ENCODE data around the gene GUCA1A.
"Not testable (repeated sequence)": the region's sequence is repeated elsewhere in the genome, so short reads cannot be mapped to it uniquely, and the experiment has no call there.

GUCA1A gene

DNA sequence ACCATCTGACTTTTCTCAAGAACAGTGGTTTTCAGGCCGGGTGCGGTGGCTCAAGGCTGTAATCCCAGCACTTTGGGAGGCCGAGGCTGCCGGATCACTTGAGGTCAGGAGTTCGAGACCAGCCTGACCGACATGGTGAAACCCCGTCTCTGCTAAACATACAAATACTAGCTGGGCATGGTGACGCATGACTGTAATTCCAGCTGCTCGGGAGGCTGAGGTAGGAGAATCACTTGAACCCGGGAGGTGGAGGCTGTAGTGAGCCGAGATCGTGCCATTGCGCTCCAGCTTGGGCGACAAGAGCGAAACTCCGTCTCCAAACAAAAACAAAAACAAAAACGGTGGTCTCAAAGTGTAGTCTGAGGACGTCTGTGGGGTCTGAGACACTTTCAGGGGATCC, 43.3 kb downstream of the GUCA1A start:
- DNase-seq: not testable (repeated sequence)

DNA sequence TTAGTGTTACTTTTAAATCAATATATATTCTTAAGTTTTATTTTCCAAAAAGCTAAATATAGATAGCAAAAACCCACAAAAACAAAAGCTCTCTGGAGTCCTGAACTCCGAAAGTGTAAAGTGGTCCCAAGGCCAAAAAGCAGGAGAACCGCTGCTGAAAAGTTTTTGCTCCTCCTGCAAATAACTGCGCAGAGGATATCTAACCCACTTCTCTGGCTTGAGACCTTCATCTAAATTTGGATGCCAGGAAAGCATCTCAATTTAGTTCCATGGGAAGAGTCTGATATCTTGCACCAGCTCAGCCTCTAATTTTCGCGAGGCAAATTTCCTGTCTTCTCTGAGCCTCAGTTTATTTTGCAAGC, 44.0 kb downstream of the GUCA1A start:
- no peak for DNase-seq

DNA sequence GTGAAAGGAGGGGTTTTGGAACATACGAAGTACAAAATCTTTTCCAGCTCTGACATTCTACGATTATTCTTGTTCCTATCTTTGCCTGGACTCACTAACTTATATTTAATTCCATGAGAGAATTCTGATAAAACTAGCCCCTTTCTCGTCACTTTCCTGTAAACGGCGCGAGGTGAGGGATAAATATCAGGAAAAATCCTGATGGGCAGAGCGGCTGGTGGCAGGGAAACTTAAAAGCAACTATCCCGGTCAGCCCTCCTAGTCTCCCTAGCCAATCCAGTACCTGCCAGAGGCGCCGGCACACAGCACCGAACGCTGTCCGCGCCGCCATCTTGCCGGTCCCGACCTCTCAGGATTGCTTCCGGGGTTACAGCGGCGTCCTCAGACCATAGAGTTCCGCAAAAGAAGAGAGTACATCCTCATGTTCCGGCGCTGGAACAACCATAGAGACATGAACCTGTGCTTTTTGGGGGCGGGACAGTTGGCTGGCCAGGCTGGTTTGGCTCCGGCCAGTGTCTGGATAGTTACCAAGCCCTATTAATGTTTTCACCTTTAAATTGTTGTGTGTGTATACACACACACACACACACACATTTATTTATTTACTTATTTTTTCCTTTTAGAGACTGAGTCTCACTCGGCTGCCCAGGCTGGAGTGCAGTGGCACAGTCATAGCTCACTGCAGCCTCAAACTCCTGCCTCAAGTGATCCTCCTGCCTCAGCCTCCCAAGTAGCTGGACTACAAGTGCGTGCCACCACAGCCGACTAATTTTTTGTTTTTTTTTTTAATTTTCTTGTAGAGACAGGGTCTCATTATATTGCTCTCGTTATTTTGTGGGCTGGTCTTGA, 44.6 kb downstream of the GUCA1A start, which contains the start of gene MRPS10:
TSS of gene MRPS10 (minus strand) at position 343 of the 849 bp plus-strand sequence. CDS start at position 331, 12 bp downstream.
- peak; percentile 93 to 94 for DNase-seq

DNA sequence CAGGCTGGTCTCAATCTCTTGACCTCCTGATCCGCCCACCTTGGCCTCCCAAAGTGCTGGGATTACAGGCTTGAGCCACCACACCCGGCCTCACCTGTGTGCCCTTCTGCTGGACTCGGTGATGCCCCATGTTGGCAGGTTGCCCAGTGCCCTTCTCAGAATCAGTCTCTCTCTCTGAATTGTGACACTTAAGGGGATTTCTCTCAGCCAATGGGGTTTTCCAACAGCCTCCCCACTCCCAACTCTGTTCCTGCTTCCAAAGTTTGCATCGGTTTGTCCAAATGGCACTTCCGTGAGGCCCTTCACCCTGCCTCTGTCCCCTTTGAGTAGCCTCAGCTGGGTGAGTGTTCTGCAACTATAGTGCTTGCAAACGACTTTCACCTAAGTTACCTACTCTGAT, 47.6 kb downstream of the GUCA1A start:
- no peak for DNase-seq

DNA sequence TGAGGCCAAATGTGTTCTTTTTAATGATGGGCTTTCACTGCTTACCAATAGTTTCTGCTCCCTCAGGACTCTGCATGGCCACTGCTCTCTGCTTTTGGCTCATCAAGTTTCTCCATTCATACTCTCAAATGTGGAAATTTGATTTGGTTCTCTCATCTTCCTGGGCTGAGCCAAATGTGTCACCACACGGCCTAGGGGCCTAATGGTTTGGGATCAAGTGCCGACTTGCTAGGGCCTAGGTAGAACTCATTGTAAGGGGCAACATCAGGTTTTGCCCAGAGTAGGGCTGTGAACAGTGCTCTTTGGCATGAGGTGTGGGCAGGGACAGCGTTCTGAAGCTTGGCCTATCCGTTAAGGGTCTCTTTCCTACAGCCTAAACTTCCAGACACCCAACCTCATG, 48.4 kb downstream of the GUCA1A start:
- no peak for DNase-seq

DNA sequence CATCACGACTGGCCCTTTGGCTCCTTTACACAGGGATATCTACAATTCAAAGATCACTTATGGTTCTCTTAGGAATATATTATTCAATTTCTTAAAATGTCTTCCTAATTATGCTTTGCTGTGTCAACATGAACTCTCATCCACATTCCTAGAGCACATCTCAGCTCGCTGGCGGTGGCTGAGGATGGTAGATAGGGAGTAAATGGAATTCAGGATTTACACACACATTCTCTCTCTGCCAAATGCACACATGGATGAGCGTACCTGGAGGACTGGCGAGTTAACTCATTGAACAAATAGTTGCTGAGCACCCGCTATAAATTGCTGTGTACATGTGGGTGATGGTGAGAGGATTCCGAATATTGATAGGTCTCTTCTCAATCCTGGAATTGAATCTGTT, 49.3 kb downstream of the GUCA1A start:
- DNase-seq: no peak

DNA sequence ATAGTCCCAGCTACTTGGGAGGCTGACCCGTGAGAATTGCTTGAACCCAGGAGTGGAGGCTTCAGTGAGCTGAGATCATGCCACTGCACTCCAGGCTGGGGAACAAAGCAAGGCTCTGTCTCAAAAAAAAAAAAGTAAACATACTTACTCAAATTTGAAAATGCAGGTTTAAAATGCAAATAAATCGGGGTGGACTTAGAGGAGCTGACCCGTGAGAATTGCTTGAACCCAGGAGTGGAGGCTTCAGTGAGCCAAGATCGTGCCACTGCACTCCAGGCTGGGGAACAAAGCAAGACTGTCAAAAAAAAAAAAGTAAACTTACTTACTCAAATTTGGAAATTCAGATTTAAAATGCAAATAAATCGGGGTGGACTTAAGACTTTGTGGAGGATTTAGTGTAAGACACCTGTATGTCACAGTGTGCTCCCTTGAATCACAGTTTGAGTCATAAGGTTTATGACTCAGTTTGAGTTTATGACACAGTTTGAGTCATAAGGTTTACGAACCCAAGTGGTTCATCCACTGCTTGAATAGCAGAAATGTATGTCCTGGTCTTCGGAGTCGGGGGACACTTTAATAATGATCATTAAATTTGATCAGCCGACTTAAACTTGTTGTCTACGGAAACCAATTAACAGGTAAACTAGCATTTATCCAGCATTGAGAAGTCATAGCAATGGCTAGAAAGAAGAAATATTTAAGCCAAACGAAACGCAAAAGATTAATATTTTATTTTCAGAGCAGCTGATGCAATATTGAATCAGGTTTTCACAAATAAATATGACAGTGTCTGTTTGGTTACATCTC, 51.3 kb downstream of the GUCA1A start:
- no peak for DNase-seq

DNA sequence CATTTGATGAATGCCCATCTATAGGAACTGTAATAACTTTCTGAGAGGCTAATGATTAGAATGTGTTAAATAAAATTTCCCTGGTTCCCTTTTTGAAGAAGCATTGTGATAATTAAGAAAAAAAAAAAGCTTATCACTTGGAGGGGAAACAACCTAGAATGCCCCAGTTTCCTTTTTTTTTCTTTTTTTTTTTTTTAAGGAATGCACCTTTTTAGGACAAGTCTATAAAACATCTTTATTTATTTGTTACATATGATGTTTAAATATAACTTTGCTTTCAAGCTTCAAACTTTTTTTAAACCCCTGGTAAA, 51.8 kb downstream of the GUCA1A start:
- no peak for DNase-seq

DNA sequence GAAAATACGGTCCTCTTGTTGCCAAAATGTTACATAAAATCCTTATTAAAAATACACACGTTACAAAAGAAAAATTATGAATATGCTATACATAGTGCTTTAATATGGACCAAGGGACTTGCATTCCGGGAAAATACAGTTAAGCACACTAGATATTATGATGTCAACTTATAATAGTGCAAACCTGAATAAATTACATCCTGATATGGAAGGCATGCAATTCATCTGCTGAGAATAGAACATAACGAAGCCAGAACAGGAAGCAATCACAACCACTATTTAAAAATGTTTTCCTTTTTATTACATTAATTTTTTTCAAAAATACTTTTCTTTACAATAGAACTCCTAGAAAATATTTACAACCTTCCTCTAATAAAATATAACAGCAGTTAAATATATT, 52.3 kb downstream of the GUCA1A start:
- no peak for DNase-seq

DNA sequence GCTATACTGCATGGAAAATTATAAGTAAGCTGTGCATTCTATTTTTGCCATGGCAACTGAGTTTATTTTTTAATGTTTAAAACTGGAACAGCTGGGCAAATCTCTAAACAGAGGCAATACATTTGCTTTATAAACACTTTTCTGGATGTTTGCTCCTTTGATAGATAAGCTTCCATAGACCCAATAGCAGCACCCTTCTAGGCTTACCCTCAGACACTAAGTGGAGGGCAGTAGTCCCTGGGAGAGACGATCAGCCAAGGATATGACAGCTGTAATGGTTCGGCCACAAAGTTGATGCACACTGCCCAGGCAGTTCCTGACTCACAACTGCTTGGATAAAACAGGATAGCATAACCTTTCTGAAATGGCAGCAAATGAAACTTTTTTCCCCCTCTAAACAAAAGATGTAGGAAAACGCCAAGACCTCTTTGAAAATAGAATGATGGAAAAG, 53.0 kb downstream of the GUCA1A start:
- DNase-seq: no peak

DNA sequence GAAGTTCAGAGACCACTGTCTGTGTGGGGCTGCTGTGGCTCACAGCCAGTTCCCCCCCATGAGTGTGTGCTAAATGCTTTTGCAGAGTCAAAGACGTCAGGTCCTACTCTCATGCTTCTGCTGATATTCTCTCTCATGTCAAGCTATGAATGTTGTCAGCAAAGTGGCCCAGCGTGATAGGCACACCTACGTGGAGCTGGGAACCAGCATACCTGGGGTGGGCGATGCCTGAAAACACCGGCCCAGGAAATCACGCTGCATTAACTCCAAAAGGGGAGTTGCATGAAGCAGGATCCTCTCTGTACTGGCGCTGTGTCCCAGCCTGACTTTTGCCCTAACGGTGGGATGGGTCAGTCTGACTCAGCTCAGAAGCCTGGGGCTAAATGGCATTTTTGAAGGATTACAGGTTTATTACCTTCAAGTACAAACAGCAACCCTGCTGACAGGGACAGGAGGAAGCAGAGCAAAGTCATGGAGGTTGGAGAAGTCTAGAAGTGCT, 53.5 kb downstream of the GUCA1A start:
- no peak for DNase-seq

DNA sequence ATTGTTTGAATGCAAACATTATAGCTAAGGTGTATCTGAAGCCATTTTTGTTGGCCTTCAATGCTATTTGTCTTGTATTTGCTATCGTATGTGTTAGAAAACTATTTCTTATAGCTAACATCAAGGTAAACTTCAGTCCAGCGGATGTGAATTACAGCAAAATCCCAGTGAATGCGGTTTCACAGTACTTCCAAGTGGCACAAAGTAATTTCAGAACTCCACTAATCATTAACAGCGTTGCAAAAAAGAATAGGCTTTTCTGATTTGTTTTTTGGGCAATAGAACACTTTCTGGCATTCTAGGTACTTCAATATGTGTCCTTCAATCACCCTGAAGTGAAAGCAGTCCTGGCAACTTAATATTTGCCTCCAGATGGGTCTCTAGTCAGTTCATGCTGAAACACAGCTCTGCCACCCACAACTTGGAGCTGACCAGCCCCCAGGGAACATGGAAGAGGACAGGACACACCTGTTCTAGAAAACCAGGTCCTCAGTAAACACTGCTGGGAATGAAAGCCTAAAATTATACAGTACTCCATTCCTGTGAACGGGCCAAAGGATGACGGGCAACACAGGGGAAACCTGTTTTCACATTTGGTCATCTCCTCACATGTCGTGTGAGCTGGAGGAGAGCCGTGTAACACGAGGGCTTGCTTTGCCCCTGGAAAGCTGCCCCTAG, 54.1 kb downstream of the GUCA1A start:
- DNase-seq: no peak

DNA sequence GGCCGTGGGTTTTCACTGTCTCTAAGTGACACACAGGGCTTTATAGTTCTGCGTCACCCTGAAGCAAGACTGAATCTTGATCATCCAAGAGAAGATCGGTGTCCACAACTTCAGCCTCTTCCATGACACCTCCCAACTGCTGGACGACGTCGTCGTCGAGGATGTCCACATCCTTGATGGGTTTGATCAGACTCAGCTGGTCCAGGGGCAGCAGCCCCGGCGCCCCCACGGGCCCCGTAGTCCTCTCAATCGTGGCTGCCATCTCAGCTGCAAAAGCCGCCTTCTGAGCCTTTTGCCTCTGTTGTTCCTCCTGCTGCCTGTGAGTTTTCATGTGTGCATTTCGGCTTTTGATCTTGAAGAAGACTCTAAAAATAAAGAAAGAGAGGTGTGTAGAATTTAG, 55.1 kb downstream of the GUCA1A start:
- no peak for DNase-seq
